GM12864 (cell line): ENCODE data around the gene TAF6L.
"Not testable (repeated sequence)": the region's sequence is repeated elsewhere in the genome, so short reads cannot be mapped to it uniquely, and the experiment has no call there.

Experiments used
- DNase-seq: peaks from one replicate; pipeline ENCODE4 v3.0.0-alpha.2; 2011; ENCODE audit warnings: low read depth
- H3K4me3 ChIP-seq: 2 replicates; pipeline ENCODE4 v1.5.1; 2011; ENCODE audit warnings: mild to moderate bottlenecking, low read depth, low read length, control low read depth
- TF ChIP-seq, protein P1 (sequence below): IDR thresholded peaks from 2 replicates; pipeline ENCODE4 v1.5.1; 2011; ENCODE audit warnings: low read depth, mild to moderate bottlenecking, moderate library complexity, low read length, control low read depth, inconsistent platforms; ENCODE audit errors: missing control alignments

TAF6L gene

DNA sequence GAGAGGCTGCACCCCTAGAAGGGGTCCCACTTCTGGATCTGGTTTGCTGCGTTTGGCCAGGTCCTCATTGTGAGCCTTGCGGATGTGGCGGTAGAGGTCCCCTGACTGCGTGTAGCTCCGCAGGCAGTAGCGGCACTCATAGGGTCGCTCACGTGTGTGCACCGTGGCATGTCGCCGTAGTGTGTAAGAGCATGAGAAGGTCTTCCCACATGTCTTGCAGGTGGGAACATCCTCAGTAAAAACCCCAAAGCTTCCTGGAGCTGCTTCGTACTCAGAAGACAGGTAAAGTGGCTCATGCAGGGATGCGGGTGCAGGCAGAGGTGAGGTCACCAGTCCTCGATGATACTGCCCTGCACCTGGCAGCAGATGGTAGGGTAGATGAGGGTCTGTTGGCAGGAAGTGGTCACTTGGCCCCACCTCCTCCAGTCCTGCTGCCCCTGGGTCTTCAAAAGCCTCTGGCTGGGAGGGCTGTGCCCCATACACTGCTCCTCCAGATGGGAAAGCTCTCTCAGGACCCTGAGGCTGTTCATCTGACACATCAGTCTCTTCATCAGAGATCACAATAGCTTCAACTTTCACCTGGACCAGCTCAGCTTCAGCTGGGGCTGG, 18.9 kb upstream of the TAF6L start:
- H3K4me3 ChIP-seq: no peak overlapping the region
- DNase-seq: no peak
- TF ChIP-seq, protein P1, sequence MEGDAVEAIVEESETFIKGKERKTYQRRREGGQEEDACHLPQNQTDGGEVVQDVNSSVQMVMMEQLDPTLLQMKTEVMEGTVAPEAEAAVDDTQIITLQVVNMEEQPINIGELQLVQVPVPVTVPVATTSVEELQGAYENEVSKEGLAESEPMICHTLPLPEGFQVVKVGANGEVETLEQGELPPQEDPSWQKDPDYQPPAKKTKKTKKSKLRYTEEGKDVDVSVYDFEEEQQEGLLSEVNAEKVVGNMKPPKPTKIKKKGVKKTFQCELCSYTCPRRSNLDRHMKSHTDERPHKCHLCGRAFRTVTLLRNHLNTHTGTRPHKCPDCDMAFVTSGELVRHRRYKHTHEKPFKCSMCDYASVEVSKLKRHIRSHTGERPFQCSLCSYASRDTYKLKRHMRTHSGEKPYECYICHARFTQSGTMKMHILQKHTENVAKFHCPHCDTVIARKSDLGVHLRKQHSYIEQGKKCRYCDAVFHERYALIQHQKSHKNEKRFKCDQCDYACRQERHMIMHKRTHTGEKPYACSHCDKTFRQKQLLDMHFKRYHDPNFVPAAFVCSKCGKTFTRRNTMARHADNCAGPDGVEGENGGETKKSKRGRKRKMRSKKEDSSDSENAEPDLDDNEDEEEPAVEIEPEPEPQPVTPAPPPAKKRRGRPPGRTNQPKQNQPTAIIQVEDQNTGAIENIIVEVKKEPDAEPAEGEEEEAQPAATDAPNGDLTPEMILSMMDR: no peak

DNA sequence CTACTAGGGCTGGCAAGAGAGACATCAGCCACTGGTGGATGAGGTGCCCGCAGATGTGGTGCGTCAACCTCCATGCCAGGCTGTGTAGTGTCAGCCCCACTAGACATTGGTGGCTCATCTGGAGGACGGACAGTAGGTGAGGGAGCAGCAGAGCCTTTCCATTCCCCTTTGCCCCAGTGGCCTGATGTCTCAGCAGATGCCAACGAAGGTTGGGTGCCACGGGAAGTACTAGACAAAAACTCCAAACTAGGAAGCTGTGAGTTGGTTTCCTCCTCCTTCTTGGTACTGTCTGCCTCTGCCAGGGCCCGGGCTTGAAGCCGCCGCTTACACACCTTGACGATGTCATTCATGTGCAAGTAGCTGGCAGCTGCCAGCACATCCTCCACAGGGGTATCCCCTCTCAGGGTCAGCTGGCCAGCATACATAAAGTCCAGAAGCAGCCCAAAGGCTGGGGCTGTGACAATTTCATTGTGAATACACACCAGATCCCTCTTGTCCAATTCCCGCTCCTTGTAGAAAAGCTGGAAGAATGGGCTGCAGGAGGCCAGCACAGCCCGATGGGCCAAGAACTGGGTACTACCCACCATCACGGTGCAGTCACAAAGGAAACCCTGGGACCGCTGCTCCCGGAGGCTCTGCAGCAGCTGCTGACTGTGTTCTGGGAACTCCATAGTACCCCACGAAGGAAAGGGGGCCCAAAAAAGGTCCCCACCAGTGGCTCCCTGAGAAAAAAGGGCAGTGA, 18.0 kb upstream of the TAF6L start:
- peak overlapping the region; percentile 69 for H3K4me3 ChIP-seq
- no peak for DNase-seq
- TF ChIP-seq, protein P1: no peak

DNA sequence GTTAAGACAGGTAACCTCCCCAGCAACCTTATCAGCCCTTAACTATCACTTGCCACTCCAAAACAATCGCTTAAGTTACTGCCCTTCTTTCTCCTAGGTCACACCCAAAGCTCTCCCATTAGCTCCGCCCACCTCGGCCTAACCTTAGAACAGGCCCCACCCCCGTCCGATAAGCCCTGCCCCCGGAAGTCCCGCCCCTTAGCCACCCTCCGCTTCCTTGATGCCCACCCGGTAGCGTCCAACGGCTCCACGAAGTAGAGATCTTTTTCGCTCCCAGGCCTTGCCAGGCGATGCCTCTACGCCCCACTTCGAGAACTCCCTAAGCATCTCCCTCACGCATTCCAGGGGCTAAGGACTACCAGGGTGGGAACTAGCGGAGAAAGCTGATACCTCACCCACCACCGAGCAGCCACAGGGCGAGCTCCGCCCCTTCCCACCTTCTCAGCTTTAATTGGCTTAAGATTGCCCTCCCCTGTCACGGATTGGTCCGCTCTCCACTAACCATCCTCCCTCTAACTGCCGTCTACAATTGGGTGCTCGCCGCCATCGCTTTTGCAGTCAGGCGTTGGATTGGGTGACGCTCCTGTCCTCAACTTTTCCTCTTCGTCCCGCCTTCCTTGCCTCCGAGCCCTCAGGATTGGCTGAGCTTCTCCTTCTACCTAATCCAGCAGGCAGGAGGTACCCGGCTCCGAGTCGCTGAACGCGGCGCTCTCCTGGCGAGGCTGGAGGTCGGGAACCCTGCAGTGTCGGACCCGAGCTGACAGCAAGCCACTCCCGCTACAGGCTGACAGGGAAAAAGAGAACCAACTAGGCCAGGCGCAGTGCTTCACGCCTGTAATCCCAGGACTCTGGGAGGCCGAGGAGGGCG, 17.2 kb upstream of the TAF6L start, which contains the start of gene ZBTB3:
Gene ZBTB3, minus strand, starts transcription at position 425 of the 868 bp plus-strand sequence. CDS start 496 bp downstream, outside the sequence.
- TF ChIP-seq, protein P1: no peak
- peak; percentile 100 for DNase-seq
- peak within 1 kb of the TSS; percentile 69 for H3K4me3 ChIP-seq

DNA sequence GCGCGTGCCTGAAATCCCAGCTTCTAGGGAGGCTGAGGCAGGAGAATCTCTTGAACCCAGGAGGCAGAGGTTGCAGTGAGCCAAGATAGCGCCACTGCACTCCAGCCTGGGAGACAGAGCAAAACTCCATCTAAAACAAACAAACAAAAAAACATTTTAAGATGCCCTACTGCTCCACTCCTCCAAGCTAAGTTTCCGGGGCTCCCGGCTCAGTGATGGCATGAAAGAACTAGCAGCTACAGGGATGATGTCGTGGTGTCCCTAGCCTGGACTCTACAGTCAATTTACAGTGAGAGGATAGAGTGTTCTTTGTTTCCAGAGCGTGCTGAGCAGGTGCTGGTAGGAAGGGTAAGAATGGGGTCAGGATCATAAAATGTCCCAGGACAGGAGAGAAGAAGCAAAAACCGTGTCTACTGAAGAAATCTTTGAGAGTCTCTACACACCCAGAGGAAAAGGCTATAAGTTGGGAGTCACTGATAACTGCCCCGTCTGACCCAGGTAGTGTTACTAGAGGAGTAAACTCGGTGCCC, 16.0 kb upstream of the TAF6L start:
- H3K4me3 ChIP-seq: no peak overlapping the region
- TF ChIP-seq, protein P1: no peak

DNA sequence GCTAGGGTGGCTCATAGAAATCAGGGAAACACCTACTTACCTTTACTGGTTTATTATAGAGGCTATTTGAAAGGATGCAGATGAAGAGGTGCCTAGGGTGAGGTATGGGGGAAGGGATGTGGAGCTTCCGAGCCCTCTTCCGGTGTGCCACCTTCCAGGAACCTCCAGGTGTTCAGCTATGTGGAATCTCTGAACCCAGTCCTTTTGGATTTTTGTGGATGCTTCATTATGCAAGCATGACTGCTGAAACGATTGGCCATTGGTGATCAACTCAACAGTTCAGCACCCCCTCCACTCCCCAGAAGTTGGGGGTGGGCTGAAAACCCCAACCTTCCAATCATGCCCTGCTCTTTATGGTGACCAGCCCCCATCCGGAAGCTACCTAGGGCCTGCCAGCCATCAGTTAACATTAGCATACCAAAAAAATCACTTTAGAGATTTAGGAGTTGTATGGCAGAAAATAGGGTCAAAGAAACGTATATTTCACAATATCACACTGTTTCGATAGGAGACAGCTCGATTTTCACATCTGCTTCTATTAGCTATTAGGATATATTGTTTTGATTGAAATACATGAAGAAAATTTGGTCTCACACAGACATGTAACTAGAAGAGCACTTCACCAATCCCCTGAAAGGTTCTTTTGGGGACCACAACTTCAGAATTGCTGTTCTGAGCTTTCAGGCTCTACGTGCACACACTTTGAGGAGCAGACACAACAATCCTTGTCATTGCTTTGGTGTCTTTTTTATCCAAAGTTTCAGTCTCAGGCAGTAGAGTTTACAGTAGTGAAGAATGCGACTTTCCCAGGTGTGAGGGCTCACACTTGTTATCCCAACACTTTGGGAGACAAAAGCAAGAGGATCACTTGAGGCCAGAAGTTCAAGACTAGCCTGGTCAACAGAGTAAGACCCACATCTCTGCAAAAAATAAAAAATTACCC, 13.1 kb upstream of the TAF6L start:
- no peak for DNase-seq
- TF ChIP-seq, protein P1: no peak
- H3K4me3 ChIP-seq: no peak overlapping the region

More for the DNA sequence above, 16.0 kb upstream of the TAF6L start:
- DNase-seq: no peak

DNA sequence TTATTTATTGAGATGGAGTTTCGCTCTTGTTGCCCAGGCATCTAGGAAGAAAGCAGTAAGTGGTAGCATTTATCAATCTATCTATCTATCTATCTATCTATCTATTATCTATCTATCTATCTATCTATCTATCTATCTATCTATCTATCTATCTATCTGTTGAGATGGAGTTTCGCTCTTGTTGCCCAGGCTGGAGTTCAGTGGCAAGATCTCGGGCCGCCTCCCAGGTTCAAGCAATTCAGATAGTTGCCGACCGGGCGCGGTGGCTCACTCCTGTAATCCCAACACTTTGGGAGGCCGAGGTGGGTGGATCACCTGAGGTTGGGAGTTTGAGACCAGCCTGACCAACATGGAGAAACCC, 10.3 kb upstream of the TAF6L start:
- not testable (repeated sequence) for DNase-seq
- peak overlapping the region; percentile 24; the same call in 1 of the 2 replicates for H3K4me3 ChIP-seq
